Activated CD4-positive, alpha-beta memory T cell treated with anti-CD3 and anti-CD28 coated beads, Interleukin-2, amount 10 ng/mL, durations not matched to agents 7 days and 5 days (primary cell): ENCODE results near the gene OPRL1. TPM values are rescaled to one million over a fixed set of nuclear protein-coding genes. Genes with fewer than 3 reads are reported as not detected.

Source experiments
- CTCF ChIA-PET: fragments of 350-600 bp; sonication (Branson Sonifier 250); formaldehyde crosslinking; loops from one replicate; lab custom pipeline; 2021; ENCODE audit warnings: antibody characterized with exemption, inconsistent platforms; lab: Charles Lee
- POLR2A ChIA-PET: fragments of 350-600 bp; sonication (Branson Sonifier 250); formaldehyde crosslinking; loops from one replicate; lab custom pipeline; 2021; ENCODE audit warnings: antibody characterized with exemption; lab: Charles Lee
- DNase-seq: peaks from one replicate; pipeline ENCODE4 v3.0.0-alpha.2; 2020
- H3K27ac Mint-ChIP-seq: one replicate; pipeline ENCODE4 v1.8.0; 2021; ENCODE audit warnings: mild to moderate bottlenecking, mixed read lengths
- H3K27me3 Mint-ChIP-seq: one replicate; pipeline ENCODE4 v1.8.0; 2021; ENCODE audit warnings: mixed read lengths
- H3K36me3 Mint-ChIP-seq: one replicate; pipeline ENCODE4 v1.8.0; 2021; ENCODE audit warnings: low read depth, mixed read lengths
- H3K4me1 Mint-ChIP-seq: one replicate; pipeline ENCODE4 v1.8.0; 2021; ENCODE audit warnings: mixed read lengths
- H3K4me3 Mint-ChIP-seq: one replicate; pipeline ENCODE4 v1.8.0; 2021; ENCODE audit warnings: mild to moderate bottlenecking, mixed read lengths
- H3K9me3 Mint-ChIP-seq: one replicate; pipeline ENCODE4 v1.8.0; 2021; ENCODE audit warnings: mixed read lengths
- total RNA-seq, 2 experiments: library from RNA; stranded (reverse); gene quantifications; one replicate each; pipeline ENCODE4 v1.2.3, GENCODE V29; 2021

The OPRL1 gene
- total RNA-seq, 2 experiments from 2014 or later = 1.2 to 1.6 TPM

GRCh38 chr20:64144144-64144912 lies 64.4 kb downstream of the OPRL1 start:
- peaks cover 3% of the 10 kb centered on the region for H3K36me3 Mint-ChIP-seq
- H3K9me3 Mint-ChIP-seq = peaks cover 22% of the 10 kb centered on the region
- no peaks in the 10 kb centered on the region for H3K4me1 Mint-ChIP-seq
- H3K27me3 Mint-ChIP-seq = peaks cover 3% of the 10 kb centered on the region
- POLR2A ChIA-PET = no interaction called here
- CTCF ChIA-PET = no interaction called here
- H3K27ac Mint-ChIP-seq = no peak overlapping the region
- no peak overlapping the region for H3K4me3 Mint-ChIP-seq
- no peak for DNase-seq

GRCh38 chr20:64145458-64146300 lies 65.8 kb downstream of the OPRL1 start:
- Mint-ChIP-seq H3K27me3 (peaks cover 3% of the 10 kb centered on the region), H3K4me3 (no peak overlapping the region), H3K36me3 (peaks cover 3% of the 10 kb centered on the region), H3K9me3 (peaks cover 22% of the 10 kb centered on the region), H3K4me1 (no peaks in the 10 kb centered on the region), H3K27ac (no peak overlapping the region)
- ChIA-PET POLR2A (no interaction called here), CTCF (interaction anchor here (0.6 kb wide), 1 partner anchor 337 kb away, joined by 3 read pairs; no protein-coding TSS in a partner anchor)
- no peak for DNase-seq

GRCh38 chr20:64146301-64146935 lies 66.5 kb downstream of the OPRL1 start:
- peaks cover 3% of the 10 kb centered on the region for H3K27me3 Mint-ChIP-seq
- no peaks in the 10 kb centered on the region for H3K4me1 Mint-ChIP-seq
- H3K4me3 Mint-ChIP-seq = no peak overlapping the region
- no peak for DNase-seq
- H3K9me3 Mint-ChIP-seq = peaks cover 22% of the 10 kb centered on the region
- H3K36me3 Mint-ChIP-seq = peaks cover 3% of the 10 kb centered on the region
- no peak overlapping the region for H3K27ac Mint-ChIP-seq
- ChIA-PET POLR2A (no interaction called here), CTCF (no interaction called here)

GRCh38 chr20:64146936-64147477 lies 67.1 kb downstream of the OPRL1 start:
- Mint-ChIP-seq H3K36me3 (peaks cover 3% of the 10 kb centered on the region), H3K27me3 (peaks cover 3% of the 10 kb centered on the region), H3K4me3 (no peak overlapping the region), H3K9me3 (peaks cover 22% of the 10 kb centered on the region), H3K4me1 (no peaks in the 10 kb centered on the region), H3K27ac (no peak overlapping the region)
- no peak for DNase-seq
- ChIA-PET CTCF (no interaction called here), POLR2A (no interaction called here)

GRCh38 chr20:64148581-64148980 lies 68.7 kb downstream of the OPRL1 start:
- Mint-ChIP-seq H3K4me3 (no peak overlapping the region), H3K4me1 (no peaks in the 10 kb centered on the region), H3K36me3 (peaks cover 3% of the 10 kb centered on the region), H3K27ac (no peak overlapping the region), H3K9me3 (peaks cover 22% of the 10 kb centered on the region), H3K27me3 (no peaks in the 10 kb centered on the region)
- POLR2A ChIA-PET = no interaction called here
- DNase-seq = no peak
- CTCF ChIA-PET = no interaction called here

GRCh38 chr20:64149141-64149540 lies 69.3 kb downstream of the OPRL1 start:
- CTCF ChIA-PET = no interaction called here
- Mint-ChIP-seq H3K36me3 (peaks cover 3% of the 10 kb centered on the region), H3K4me3 (no peak overlapping the region), H3K27me3 (no peaks in the 10 kb centered on the region), H3K9me3 (peaks cover 18% of the 10 kb centered on the region), H3K27ac (no peak overlapping the region), H3K4me1 (no peaks in the 10 kb centered on the region)
- POLR2A ChIA-PET = no interaction called here
- no peak for DNase-seq

GRCh38 chr20:64149809-64150560 lies 70.1 kb downstream of the OPRL1 start:
- peaks cover 9% of the 10 kb centered on the region for H3K9me3 Mint-ChIP-seq
- no peaks in the 10 kb centered on the region for H3K4me1 Mint-ChIP-seq
- no peak for DNase-seq
- no peak overlapping the region for H3K27ac Mint-ChIP-seq
- H3K4me3 Mint-ChIP-seq = no peak overlapping the region
- ChIA-PET CTCF (no interaction called here), POLR2A (no interaction called here)
- H3K27me3 Mint-ChIP-seq = no peaks in the 10 kb centered on the region
- no peaks in the 10 kb centered on the region for H3K36me3 Mint-ChIP-seq

Other genes starting within 250 kb of the OPRL1 start
- under 1 TPM; 0.53 to 0.65 TPM for gene ZBTB46, start 248.8 kb upstream of the OPRL1 start, total RNA-seq
- gene ABHD16B, start 218.6 kb upstream of the OPRL1 start, total RNA-seq = not detected
- gene TPD52L2, start 214.8 kb upstream of the OPRL1 start, total RNA-seq = 10 to 100 TPM; 48.2 to 48.7 TPM
- gene DNAJC5, start 185.0 kb upstream of the OPRL1 start, total RNA-seq = 10 to 100 TPM; 58.6 to 59.7 TPM
- 10 to 100 TPM; 36.3 to 36.6 TPM for gene UCKL1, start 123.7 kb upstream of the OPRL1 start, total RNA-seq
- 10 to 100 TPM; 16.5 to 16.7 TPM for gene ZNF512B, start 110.2 kb upstream of the OPRL1 start, total RNA-seq
- gene SAMD10, start 100.4 kb upstream of the OPRL1 start, total RNA-seq = 10 to 100 TPM; 18.3 to 21.0 TPM
- 10 to 100 TPM; 58.4 to 60.4 TPM for gene PRPF6, start 99.0 kb upstream of the OPRL1 start, total RNA-seq
- 1 to 10 TPM; 6.9 to 7.2 TPM for gene C20orf204, start 43.9 kb upstream of the OPRL1 start, total RNA-seq
- gene SOX18, start 30.4 kb upstream of the OPRL1 start, total RNA-seq = under 1 TPM; 0.25 TPM
- gene TCEA2, start 16.9 kb upstream of the OPRL1 start, total RNA-seq = 10 to 100 TPM; 66.3 to 74.1 TPM
- gene RGS19, start 564 bp upstream of the OPRL1 start, total RNA-seq = 100 to 1,000 TPM; 119 to 122 TPM
- under 1 TPM in 1 of 2 experiments, not detected in 1; 0.38 TPM for gene LKAAEAR1, start 4.3 kb downstream of the OPRL1 start, total RNA-seq
- gene NPBWR2, start 27.5 kb downstream of the OPRL1 start, total RNA-seq = not detected
- gene MYT1, start 84.4 kb downstream of the OPRL1 start, total RNA-seq = not detected
- gene PCMTD2, start 175.7 kb downstream of the OPRL1 start, total RNA-seq = 10 to 100 TPM; 42.8 to 50.7 TPM